Spleen (tissue), 11 donors: ENCODE measurements around the gene RGMB. TPM values are rescaled to one million over a fixed set of nuclear protein-coding genes. Genes with fewer than 3 reads are reported as not detected.
A peak's percentile ranks its signal among the peaks of the same experiment; 100 is the strongest.

Experiments used
- DNase-seq: peaks from one replicate; pipeline ENCODE4 v3.0.0-alpha.2; 2020
- H3K27ac ChIP-seq, 8 donors: fragments of 200-600 bp; sonication (generic) in 7 of 8; 1 replicate in 4 of 8; 2 replicates in 4 of 8; pipeline versions ENCODE4 v1.5.0 to v1.8.0; 2016 to 2021; ENCODE audit warnings: inconsistent platforms in 4 of 8, mild to moderate bottlenecking in 4 of 8, moderate library complexity in 1 of 8
- H3K27me3 ChIP-seq, 7 donors: fragments of 200-600 bp; sonication (generic) in 6 of 7; replicated peaks in 1 of 7; 1 replicate in 4 of 7; 2 replicates in 3 of 7; pipeline versions ENCODE4 v1.5.0 to v1.8.0; 2016 to 2021; ENCODE audit warnings: inconsistent platforms in 3 of 7, mild to moderate bottlenecking in 1 of 7
- H3K36me3 ChIP-seq, 6 donors: fragments of 200-600 bp; sonication (generic) in 5 of 6; 1 replicate in 4 of 6; 2 replicates in 2 of 6; pipeline versions ENCODE4 v1.5.0 to v1.8.0; 2016 to 2021; ENCODE audit warnings: inconsistent platforms in 2 of 6
- H3K4me1 ChIP-seq, 6 donors: fragments of 200-600 bp; sonication (generic) in 5 of 6; 1 replicate in 3 of 6; 2 replicates in 3 of 6; pipeline versions ENCODE4 v1.5.0 to v1.8.0; 2016 to 2021; ENCODE audit warnings: inconsistent platforms in 3 of 6
- H3K4me3 ChIP-seq, 8 donors: fragments of 200-600 bp; sonication (generic) in 7 of 8; 1 replicate in 4 of 8; 2 replicates in 4 of 8; pipeline versions ENCODE4 v1.5.0 to v1.8.0; 2016 to 2021; ENCODE audit warnings: inconsistent platforms in 4 of 8, mild to moderate bottlenecking in 4 of 8, moderate library complexity in 2 of 8
- H3K9me3 ChIP-seq, 8 donors: fragments of 200-600 bp; sonication (generic) in 7 of 8; 1 replicate in 4 of 8; 2 replicates in 4 of 8; pipeline versions ENCODE4 v1.5.0 to v1.8.0; 2016 to 2021; ENCODE audit warnings: inconsistent platforms in 4 of 8
- POLR2A ChIP-seq, 3 donors: fragments of 450-650 bp; IDR thresholded peaks; one replicate each; pipeline ENCODE4 v1.5.1; 2017; ENCODE audit warnings: antibody characterized with exemption in 3 of 3, mild to moderate bottlenecking in 1 of 3
- POLR2AphosphoS5 ChIP-seq, 3 donors: sonication (generic); formaldehyde crosslinking; IDR thresholded peaks; one replicate each; pipeline ENCODE4 v1.5.1; 2017; ENCODE audit warnings: antibody characterized with exemption in 3 of 3
- WGBS, 5 donors: extraction: QIAGEN DNeasy Blood & Tissue Kit in 3 of 5; methylation state at CpG; one replicate each; pipeline versions ENCODE4 v1.1.5 to v1.1.7; 2013 to 2018; 5-methylcytosine and 5-hydroxymethylcytosine counted together
- intact Hi-C: fragments of 100-400 bp; cut with DNase I; formaldehyde crosslinking; loops from one replicate; pipeline ENCODE4 v1.15.0; 2023; ENCODE audit warnings: low total_unique reads
- polyA plus RNA-seq, 3 donors: library from polyadenylated mRNA; stranded (reverse); fragments of 200-250 nt; gene quantifications; one replicate each; pipeline ENCODE4 v1.2.1, GENCODE V29; 2013
- total RNA-seq, 7 donors: library from RNA; depleted of rRNA in 3 of 7; stranded (reverse); fragments of >200 nt in 3 of 7; fragmentation: NEBNext Ultra II Directional in 4 of 7; extraction: Animal tissue kit (Norgen Biotek cat#: 25700) in 4 of 7; gene quantifications; one replicate each; pipeline versions ENCODE4 v1.1.0 to v1.2.1, GENCODE V29; 2016 to 2021
- TF ChIP-seq, protein P1 (sequence below), 11 experiments: fragments of 200-600 bp in 7 of 11; fragments of 450-650 bp in 4 of 11; sonication (generic) in 4 of 11; IDR thresholded peaks in 8 of 11; conservative IDR thresholded peaks in 3 of 11; 1 replicate in 7 of 11; 2 replicates in 4 of 11; pipeline versions ENCODE4 v1.4.0 to v1.8.0; 2016 to 2021; ENCODE audit warnings: antibody characterized with exemption in 11 of 11, inconsistent platforms in 4 of 11, mild to moderate bottlenecking in 1 of 11
- donor health status: healthy with polysubstance abuse.
- donor health status: DM: no; HTN: no; CAD: no; lungs with moderate emphysema.
- donor health status: DM: no; HTN: no; CAD: no.
- donor health status: Bipolar disorder and iron deficiency.
- donor health status: healthy.
- donor health status: DM: no; HTN: no; CAD: no.
- donor health status: DM: yes; HTN: yes; CAD: no.

The RGMB gene
- total and polyA plus RNA-seq, 10 donors = 2.1 to 22.9 (median 14.5) TPM

DNA sequence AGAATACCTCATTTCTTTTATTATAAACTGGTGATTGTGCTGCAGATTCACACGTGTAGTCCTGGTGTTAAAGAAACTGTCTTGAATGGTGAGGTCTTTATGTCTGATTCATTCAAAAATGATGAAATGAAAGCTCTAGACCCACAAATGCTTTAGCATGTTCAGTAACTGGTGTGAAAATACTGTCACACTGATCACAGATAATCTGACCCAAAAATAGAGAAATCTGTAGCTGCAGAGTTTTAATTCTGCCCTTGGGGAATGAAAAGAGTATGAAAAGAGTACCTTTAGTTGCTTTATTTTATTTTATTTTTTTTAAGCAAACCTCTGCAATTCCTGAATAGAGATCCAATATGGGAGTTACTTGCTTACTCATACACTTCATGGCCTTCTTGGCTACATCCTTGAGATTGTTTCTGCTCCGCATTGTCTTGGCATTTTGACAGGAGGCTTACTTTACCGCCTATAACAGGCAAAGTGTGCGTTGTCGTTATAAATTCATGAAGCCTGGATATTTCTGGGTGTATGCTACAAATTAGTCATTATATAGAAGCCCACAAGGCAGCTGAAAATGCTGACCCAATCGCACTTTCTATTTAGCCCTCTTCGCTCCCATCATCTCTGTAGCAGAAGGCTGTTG, 2.7 kb downstream of the RGMB start:
- intact Hi-C loops = no loop called here
- Histone ChIP-seq H3K4me1 (peaks cover 21 to 73% (median 51%) of the 10 kb centered on the region in 6 donors), H3K27me3 (peaks cover 0 to 57% (median 4%) of the 10 kb centered on the region in 7 donors), H3K36me3 (peaks cover 0 to 16% (median 0%) of the 10 kb centered on the region in 6 donors), H3K27ac (no peak overlapping the region), H3K9me3 (no peaks in the 10 kb centered on the region), H3K4me3 (peak overlapping the region in 1 of 8 donors; percentile 80)
- WGBS, 5 donors = 83 to 87% (median 85%) methylated on average over 7 of the region's 7 CpGs
- no peak for DNase-seq
- TF ChIP-seq POLR2A (IDR thresholded peaks at IDR 0.05) (no peak), POLR2AphosphoS5 (IDR thresholded peaks at IDR 0.05) (no peak)
- TF ChIP-seq, protein P1, sequence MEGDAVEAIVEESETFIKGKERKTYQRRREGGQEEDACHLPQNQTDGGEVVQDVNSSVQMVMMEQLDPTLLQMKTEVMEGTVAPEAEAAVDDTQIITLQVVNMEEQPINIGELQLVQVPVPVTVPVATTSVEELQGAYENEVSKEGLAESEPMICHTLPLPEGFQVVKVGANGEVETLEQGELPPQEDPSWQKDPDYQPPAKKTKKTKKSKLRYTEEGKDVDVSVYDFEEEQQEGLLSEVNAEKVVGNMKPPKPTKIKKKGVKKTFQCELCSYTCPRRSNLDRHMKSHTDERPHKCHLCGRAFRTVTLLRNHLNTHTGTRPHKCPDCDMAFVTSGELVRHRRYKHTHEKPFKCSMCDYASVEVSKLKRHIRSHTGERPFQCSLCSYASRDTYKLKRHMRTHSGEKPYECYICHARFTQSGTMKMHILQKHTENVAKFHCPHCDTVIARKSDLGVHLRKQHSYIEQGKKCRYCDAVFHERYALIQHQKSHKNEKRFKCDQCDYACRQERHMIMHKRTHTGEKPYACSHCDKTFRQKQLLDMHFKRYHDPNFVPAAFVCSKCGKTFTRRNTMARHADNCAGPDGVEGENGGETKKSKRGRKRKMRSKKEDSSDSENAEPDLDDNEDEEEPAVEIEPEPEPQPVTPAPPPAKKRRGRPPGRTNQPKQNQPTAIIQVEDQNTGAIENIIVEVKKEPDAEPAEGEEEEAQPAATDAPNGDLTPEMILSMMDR (IDR thresholded peaks at IDR 0.05 in 8 of 11, conservative IDR thresholded peaks at IDR 0.05 in 3 of 11) = no peak

DNA sequence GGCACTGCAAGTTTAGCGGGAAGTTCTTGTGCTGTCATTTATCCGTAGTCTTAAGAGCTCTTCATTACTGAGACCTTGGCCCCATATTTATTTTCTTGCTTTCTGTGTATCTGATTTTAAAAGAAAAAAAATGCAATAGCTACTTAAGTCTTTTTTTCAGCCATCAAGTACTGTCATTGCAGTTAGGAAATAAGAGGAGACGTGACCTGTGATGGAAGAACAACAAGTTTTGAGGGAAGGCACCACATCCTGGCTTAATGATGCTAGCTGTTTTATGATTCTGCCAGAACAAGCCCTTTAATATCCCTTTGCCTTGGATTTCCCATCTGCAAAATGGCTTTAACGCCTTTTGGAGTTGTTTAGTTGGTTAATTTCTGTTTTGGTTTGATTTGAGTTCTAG, 3.8 kb downstream of the RGMB start:
- DNase-seq = no peak
- H3K27ac ChIP-seq = no peak overlapping the region
- H3K4me3 ChIP-seq = no peak overlapping the region
- no peaks in the 10 kb centered on the region for H3K9me3 ChIP-seq
- TF ChIP-seq, protein P1 (IDR thresholded peaks at IDR 0.05 in 8 of 11, conservative IDR thresholded peaks at IDR 0.05 in 3 of 11) = no peak
- TF ChIP-seq POLR2AphosphoS5 (IDR thresholded peaks at IDR 0.05) (no peak), POLR2A (IDR thresholded peaks at IDR 0.05) (no peak)
- peaks cover 0 to 52% (median 4%) of the 10 kb centered on the region in 7 donors for H3K27me3 ChIP-seq
- intact Hi-C loops = no loop called here
- H3K36me3 ChIP-seq = peaks cover 0 to 27% (median 0%) of the 10 kb centered on the region in 6 donors
- WGBS, 5 donors = 84 to 92% (median 90%) methylated on average over 4 of the region's 4 CpGs
- peaks cover 18 to 62% (median 40%) of the 10 kb centered on the region in 6 donors for H3K4me1 ChIP-seq

DNA sequence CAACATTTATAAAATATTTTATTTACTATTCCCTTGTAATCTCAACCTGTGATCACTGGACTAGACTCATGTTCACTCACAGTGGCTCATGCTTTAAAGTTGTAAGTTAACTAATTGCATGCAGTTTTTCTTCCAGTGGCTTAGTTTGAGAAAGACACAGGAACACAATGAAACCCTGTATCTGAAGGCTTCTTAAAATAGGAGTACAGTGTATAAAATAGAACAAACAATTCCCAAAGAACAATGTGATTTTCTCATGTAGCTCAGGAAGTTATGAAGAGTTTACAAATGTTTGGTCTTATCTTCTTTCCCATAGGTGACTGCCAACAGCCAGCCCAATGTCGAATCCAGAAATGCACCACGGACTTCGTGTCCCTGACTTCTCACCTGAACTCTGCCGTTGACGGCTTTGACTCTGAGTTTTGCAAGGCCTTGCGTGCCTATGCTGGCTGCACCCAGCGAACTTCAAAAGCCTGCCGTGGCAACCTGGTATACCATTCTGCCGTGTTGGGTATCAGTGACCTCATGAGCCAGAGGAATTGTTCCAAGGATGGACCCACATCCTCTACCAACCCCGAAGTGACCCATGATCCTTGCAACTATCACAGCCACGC, 5.9 kb downstream of the RGMB start:
- WGBS, 5 donors = 76 to 92% (median 78%) methylated on average over 11 of the region's 11 CpGs
- Histone ChIP-seq H3K27me3 (peaks cover 0 to 31% (median 0%) of the 10 kb centered on the region in 7 donors), H3K9me3 (no peaks in the 10 kb centered on the region), H3K36me3 (peaks cover 0 to 44% (median 0%) of the 10 kb centered on the region in 6 donors), H3K4me3 (no peak overlapping the region), H3K27ac (no peak overlapping the region), H3K4me1 (peaks cover 16 to 49% (median 28%) of the 10 kb centered on the region in 6 donors)
- no peak for DNase-seq
- intact Hi-C loops = no loop called here
- no peak for TF ChIP-seq POLR2AphosphoS5 (IDR thresholded peaks at IDR 0.05)
- TF ChIP-seq POLR2A (IDR thresholded peaks at IDR 0.05) = no peak
- TF ChIP-seq, protein P1 (IDR thresholded peaks at IDR 0.05 in 8 of 11, conservative IDR thresholded peaks at IDR 0.05 in 3 of 11) = no peak

DNA sequence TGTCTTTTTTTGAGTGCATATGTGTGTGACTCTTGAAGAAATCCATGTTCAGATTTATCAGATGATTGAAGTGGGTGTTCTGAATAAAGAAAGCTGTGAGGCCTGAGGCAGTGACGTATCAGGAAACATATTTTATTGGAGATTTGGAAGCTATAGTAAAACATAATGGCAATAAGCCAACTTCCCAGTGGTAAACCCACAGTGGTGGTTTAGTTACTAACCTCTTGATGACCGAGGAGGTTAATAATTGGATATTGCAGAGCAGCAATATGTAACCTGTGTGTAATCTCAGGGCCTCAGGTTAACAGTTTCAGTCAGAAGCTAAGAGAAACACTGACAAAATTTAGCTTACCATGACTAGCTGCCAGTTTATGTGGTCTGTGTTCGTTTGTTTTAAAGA, 6.9 kb downstream of the RGMB start:
- no peak for DNase-seq
- Histone ChIP-seq H3K27me3 (peaks cover 0 to 21% (median 0%) of the 10 kb centered on the region in 7 donors), H3K9me3 (no peaks in the 10 kb centered on the region), H3K36me3 (peaks cover 0 to 44% (median 0%) of the 10 kb centered on the region in 6 donors), H3K4me1 (peaks cover 10 to 45% (median 23%) of the 10 kb centered on the region in 6 donors), H3K4me3 (no peak overlapping the region), H3K27ac (no peak overlapping the region)
- 74 to 84% (median 78%) methylated on average over 3 of the region's 3 CpGs for WGBS, 5 donors
- intact Hi-C loops = no loop called here
- TF ChIP-seq POLR2A (IDR thresholded peaks at IDR 0.05) (no peak), POLR2AphosphoS5 (IDR thresholded peaks at IDR 0.05) (no peak)
- TF ChIP-seq, protein P1 (IDR thresholded peaks at IDR 0.05 in 8 of 11, conservative IDR thresholded peaks at IDR 0.05 in 3 of 11) = no peak
